ENCODE results near the gene SYNDIG1.

SYNDIG1 gene

GRCh38 chr20:24686156-24686555 is 216.7 kb downstream of the SYNDIG1 start:
- Histone ChIP-seq H3K9ac (ENCODE audit: low read length) (no peak overlapping the region), H2AK5ac (ENCODE audit: low read length) (no peak overlapping the region), H2BK5ac (ENCODE audit: low read depth, low read length, poor library complexity) (no peak overlapping the region), H4K12ac (ENCODE audit: low read depth, low read length) (no peak overlapping the region), H2AFZ (ENCODE audit: insufficient read depth, low read length, poor library complexity) (no peak overlapping the region), H3K14ac (ENCODE audit: low read length) (no peak overlapping the region), H2BK12ac (ENCODE audit: low read length) (no peak overlapping the region), H2BK120ac (ENCODE audit: insufficient read depth, low read length, poor library complexity) (no peak overlapping the region), H3K79me1 (ENCODE audit: low read length) (no peaks in the 10 kb centered on the region), H3K18ac (ENCODE audit: low read length) (no peak overlapping the region), H3K4ac (ENCODE audit: low read depth, low read length) (no peak overlapping the region), H3K27me3 (ENCODE audit: insufficient read depth, low read length) (no peaks in the 10 kb centered on the region), H3K9me3 (ENCODE audit: insufficient read depth, low read depth, low read length) (no peaks in the 10 kb centered on the region), H3K27ac (ENCODE audit: low read depth, low read length) (no peak overlapping the region), H3K4me1 (ENCODE audit: control insufficient read depth in 1 of 2, insufficient read depth in 2 of 2, low read length in 2 of 2) (no peaks in the 10 kb centered on the region), H4K8ac (ENCODE audit: low read depth, low read length) (no peak overlapping the region), H3K23ac (ENCODE audit: low read length) (no peak overlapping the region), H3K36me3 (ENCODE audit: control insufficient read depth in 1 of 2, insufficient read depth in 2 of 2, low read length in 2 of 2) (no peaks in the 10 kb centered on the region), H3K79me2 (ENCODE audit: control insufficient read depth, insufficient read depth, low read length, poor library complexity) (no peaks in the 10 kb centered on the region), H3K4me2 (ENCODE audit: low read length) (no peak overlapping the region), H3K4me3 (ENCODE audit: low read depth, low read length) (no peak overlapping the region), H4K91ac (ENCODE audit: low read depth, low read length) (no peak overlapping the region)
- no peak for DNase-seq
- no CpG with 5 or more reads among the region's 7 CpGs for WGBS (ENCODE audit: extremely low coverage, insufficient coverage, insufficient read length)

- Histone ChIP-seq H3K4me2 (ENCODE audit: low read length) (no peak overlapping the region), H3K4ac (ENCODE audit: low read depth, low read length) (no peak overlapping the region), H3K23ac (ENCODE audit: low read length) (no peak overlapping the region), H3K27me3 (ENCODE audit: insufficient read depth, low read length) (no peaks in the 10 kb centered on the region), H2BK12ac (ENCODE audit: low read length) (no peak overlapping the region), H2BK120ac (ENCODE audit: insufficient read depth, low read length, poor library complexity) (no peak overlapping the region), H4K91ac (ENCODE audit: low read depth, low read length) (no peak overlapping the region), H4K12ac (ENCODE audit: low read depth, low read length) (no peak overlapping the region), H3K79me1 (ENCODE audit: low read length) (no peaks in the 10 kb centered on the region), H3K9me3 (ENCODE audit: insufficient read depth, low read depth, low read length) (peaks cover 2% of the 10 kb centered on the region), H3K9ac (ENCODE audit: low read length) (no peak overlapping the region), H3K27ac (ENCODE audit: low read depth, low read length) (no peak overlapping the region), H3K36me3 (ENCODE audit: control insufficient read depth in 1 of 2, insufficient read depth in 2 of 2, low read length in 2 of 2) (no peaks in the 10 kb centered on the region), H3K4me3 (ENCODE audit: low read depth, low read length) (no peak overlapping the region), H2AK5ac (ENCODE audit: low read length) (no peak overlapping the region), H2AFZ (ENCODE audit: insufficient read depth, low read length, poor library complexity) (no peak overlapping the region), H2BK5ac (ENCODE audit: low read depth, low read length, poor library complexity) (no peak overlapping the region), H4K8ac (ENCODE audit: low read depth, low read length) (no peak overlapping the region), H3K14ac (ENCODE audit: low read length) (no peak overlapping the region), H3K79me2 (ENCODE audit: control insufficient read depth, insufficient read depth, low read length, poor library complexity) (no peaks in the 10 kb centered on the region), H3K18ac (ENCODE audit: low read length) (no peak overlapping the region), H3K4me1 (ENCODE audit: control insufficient read depth in 1 of 2, insufficient read depth in 2 of 2, low read length in 2 of 2) (no peaks in the 10 kb centered on the region)
- DNase-seq, result no peak
- no CpG with 5 or more reads among the region's 1 CpG for WGBS (ENCODE audit: extremely low coverage, insufficient coverage, insufficient read length)
These were observed 221.0 kb downstream of the SYNDIG1 start for GRCh38 chr20:24690408-24690807.

DNA sequence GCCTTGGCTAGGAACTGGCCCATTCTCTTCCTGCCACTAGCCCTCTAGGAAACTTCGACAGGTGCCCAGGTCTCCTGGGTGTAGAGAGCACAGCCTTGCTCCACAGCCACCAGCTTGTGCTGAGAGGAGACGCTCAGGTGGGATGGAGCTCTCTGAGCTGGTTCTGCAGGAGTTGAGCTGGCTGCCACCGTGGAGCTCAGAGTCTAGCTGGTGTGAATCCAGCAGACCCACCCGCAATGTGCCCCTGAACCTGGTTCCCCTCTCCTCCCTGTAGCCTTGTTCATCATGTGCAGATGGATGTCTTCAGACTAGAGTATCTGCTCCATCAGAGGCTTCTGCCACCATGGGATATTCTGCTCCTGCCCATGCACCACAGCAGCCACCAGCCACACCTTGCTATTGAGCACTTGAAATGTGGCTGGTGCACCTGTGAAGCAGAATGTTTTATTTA is 222.5 kb downstream of the SYNDIG1 start:
- H3K9ac ChIP-seq (ENCODE audit: low read length), result no peak overlapping the region
- peaks cover 2% of the 10 kb centered on the region for H3K9me3 ChIP-seq (ENCODE audit: insufficient read depth, low read depth, low read length)
- H4K91ac ChIP-seq (ENCODE audit: low read depth, low read length), result no peak overlapping the region
- no peak overlapping the region for H3K4me2 ChIP-seq (ENCODE audit: low read length)
- no peak overlapping the region for H2BK120ac ChIP-seq (ENCODE audit: insufficient read depth, low read length, poor library complexity)
- no peak overlapping the region for H3K23ac ChIP-seq (ENCODE audit: low read length)
- no peak overlapping the region for H2AFZ ChIP-seq (ENCODE audit: insufficient read depth, low read length, poor library complexity)
- no peaks in the 10 kb centered on the region for H3K27me3 ChIP-seq (ENCODE audit: insufficient read depth, low read length)
- no peak overlapping the region for H3K27ac ChIP-seq (ENCODE audit: low read depth, low read length)
- H3K14ac ChIP-seq (ENCODE audit: low read length), result no peak overlapping the region
- WGBS (ENCODE audit: extremely low coverage, insufficient coverage, insufficient read length), result no CpG with 5 or more reads among the region's 4 CpGs
- no peak overlapping the region for H2AK5ac ChIP-seq (ENCODE audit: low read length)
- no peak overlapping the region for H4K8ac ChIP-seq (ENCODE audit: low read depth, low read length)
- H3K36me3 ChIP-seq (ENCODE audit: control insufficient read depth in 1 of 2, insufficient read depth in 2 of 2, low read length in 2 of 2), result no peaks in the 10 kb centered on the region
- H3K79me2 ChIP-seq (ENCODE audit: control insufficient read depth, insufficient read depth, low read length, poor library complexity), result no peaks in the 10 kb centered on the region
- no peak overlapping the region for H3K4me3 ChIP-seq (ENCODE audit: low read depth, low read length)
- no peak for DNase-seq
- no peaks in the 10 kb centered on the region for H3K79me1 ChIP-seq (ENCODE audit: low read length)
- no peak overlapping the region for H3K4ac ChIP-seq (ENCODE audit: low read depth, low read length)
- no peaks in the 10 kb centered on the region for H3K4me1 ChIP-seq (ENCODE audit: control insufficient read depth in 1 of 2, insufficient read depth in 2 of 2, low read length in 2 of 2)
- H3K18ac ChIP-seq (ENCODE audit: low read length), result no peak overlapping the region
- H2BK12ac ChIP-seq (ENCODE audit: low read length), result no peak overlapping the region
- H4K12ac ChIP-seq (ENCODE audit: low read depth, low read length), result no peak overlapping the region
- no peak overlapping the region for H2BK5ac ChIP-seq (ENCODE audit: low read depth, low read length, poor library complexity)

- H4K91ac ChIP-seq (ENCODE audit: low read depth, low read length), result no peak overlapping the region
- WGBS (ENCODE audit: extremely low coverage, insufficient coverage, insufficient read length), result no CpG with 5 or more reads among the region's 14 CpGs
- no peak overlapping the region for H3K4me3 ChIP-seq (ENCODE audit: low read depth, low read length)
- H2BK12ac ChIP-seq (ENCODE audit: low read length), result no peak overlapping the region
- H2BK5ac ChIP-seq (ENCODE audit: low read depth, low read length, poor library complexity), result no peak overlapping the region
- no peak overlapping the region for H4K12ac ChIP-seq (ENCODE audit: low read depth, low read length)
- H3K23ac ChIP-seq (ENCODE audit: low read length), result no peak overlapping the region
- no peak overlapping the region for H4K8ac ChIP-seq (ENCODE audit: low read depth, low read length)
- no peaks in the 10 kb centered on the region for H3K79me2 ChIP-seq (ENCODE audit: control insufficient read depth, insufficient read depth, low read length, poor library complexity)
- no peak overlapping the region for H3K27ac ChIP-seq (ENCODE audit: low read depth, low read length)
- no peak overlapping the region for H3K14ac ChIP-seq (ENCODE audit: low read length)
- H3K4me2 ChIP-seq (ENCODE audit: low read length), result no peak overlapping the region
- no peak overlapping the region for H3K4ac ChIP-seq (ENCODE audit: low read depth, low read length)
- H3K27me3 ChIP-seq (ENCODE audit: insufficient read depth, low read length), result no peaks in the 10 kb centered on the region
- H3K4me1 ChIP-seq (ENCODE audit: control insufficient read depth in 1 of 2, insufficient read depth in 2 of 2, low read length in 2 of 2), result no peaks in the 10 kb centered on the region
- H3K9ac ChIP-seq (ENCODE audit: low read length), result no peak overlapping the region
- H2AFZ ChIP-seq (ENCODE audit: insufficient read depth, low read length, poor library complexity), result no peak overlapping the region
- no peaks in the 10 kb centered on the region for H3K36me3 ChIP-seq (ENCODE audit: control insufficient read depth in 1 of 2, insufficient read depth in 2 of 2, low read length in 2 of 2)
- peaks cover 2% of the 10 kb centered on the region for H3K9me3 ChIP-seq (ENCODE audit: insufficient read depth, low read depth, low read length)
- DNase-seq, result no peak
- no peaks in the 10 kb centered on the region for H3K79me1 ChIP-seq (ENCODE audit: low read length)
- no peak overlapping the region for H2BK120ac ChIP-seq (ENCODE audit: insufficient read depth, low read length, poor library complexity)
- no peak overlapping the region for H2AK5ac ChIP-seq (ENCODE audit: low read length)
- no peak overlapping the region for H3K18ac ChIP-seq (ENCODE audit: low read length)
These were observed 223.2 kb downstream of the SYNDIG1 start for GRCh38 chr20:24692446-24693200.
